ENCODE data around the gene ANXA6. TPM values are rescaled to one million over a fixed set of nuclear protein-coding genes. Genes with fewer than 3 reads are reported as not detected.

ANXA6 gene
- total RNA-seq, 1 experiment from 2014 or later, result 98.7 TPM

- Histone ChIP-seq H4K8ac (replicated peaks; ENCODE audit: insufficient read length, low read depth, low read length) (no peak overlapping the region), H2AFZ (ENCODE audit: low read length) (no peak overlapping the region), H3K9ac (ENCODE audit: extremely low read depth, insufficient read length, low read length) (no peak overlapping the region), H2AK5ac (ENCODE audit: insufficient read length, low read length) (no peak overlapping the region), H2BK15ac (ENCODE audit: low read depth, low read length) (no peak overlapping the region), H3K27ac (ENCODE audit: insufficient read length, low read depth, low read length) (no peak overlapping the region), H3K4me1 (ENCODE audit: insufficient read depth, low read length) (no peaks in the 10 kb centered on the region), H2BK5ac (ENCODE audit: insufficient read length, low read length) (no peak overlapping the region), H3K23ac (ENCODE audit: insufficient read length, low read depth, low read length) (no peak overlapping the region), H4K20me1 (ENCODE audit: control insufficient read depth, insufficient read depth, insufficient read length) (no peaks in the 10 kb centered on the region), H2BK12ac (ENCODE audit: insufficient read length, low read depth, low read length) (no peak overlapping the region), H3K9me3 (ENCODE audit: control insufficient read depth, low read depth, low read length) (no peaks in the 10 kb centered on the region), H3K4me2 (ENCODE audit: insufficient read depth, insufficient read length, low read length) (no peak overlapping the region), H4K91ac (ENCODE audit: insufficient read length, low read depth, low read length) (no peak overlapping the region), H3K14ac (ENCODE audit: insufficient read depth, low read length) (no peak overlapping the region), H3K27me3 (ENCODE audit: insufficient read depth, low read length) (no peaks in the 10 kb centered on the region), H4K5ac (ENCODE audit: insufficient read length, low read depth, low read length) (no peak overlapping the region), H2BK120ac (ENCODE audit: low read depth, low read length, poor library complexity, severe bottlenecking) (no peak overlapping the region), H3K79me1 (ENCODE audit: insufficient read depth, low read depth, low read length, poor library complexity, severe bottlenecking) (no peaks in the 10 kb centered on the region), H3K23me2 (ENCODE audit: insufficient read length, low read depth, low read length, poor library complexity, severe bottlenecking) (no peaks in the 10 kb centered on the region), H2BK20ac (ENCODE audit: low read depth, low read length, poor library complexity, severe bottlenecking) (no peak overlapping the region), H3T11ph (ENCODE audit: low read length) (no peak overlapping the region), H3K4ac (ENCODE audit: low read depth, low read length) (no peak overlapping the region), H3K79me2 (ENCODE audit: insufficient read depth, low read length) (no peaks in the 10 kb centered on the region), H3K18ac (ENCODE audit: insufficient read length, low read depth, low read length) (no peak overlapping the region), H3K56ac (ENCODE audit: insufficient read length, low read depth, low read length) (no peak overlapping the region)
- TF ChIP-seq, protein P1, sequence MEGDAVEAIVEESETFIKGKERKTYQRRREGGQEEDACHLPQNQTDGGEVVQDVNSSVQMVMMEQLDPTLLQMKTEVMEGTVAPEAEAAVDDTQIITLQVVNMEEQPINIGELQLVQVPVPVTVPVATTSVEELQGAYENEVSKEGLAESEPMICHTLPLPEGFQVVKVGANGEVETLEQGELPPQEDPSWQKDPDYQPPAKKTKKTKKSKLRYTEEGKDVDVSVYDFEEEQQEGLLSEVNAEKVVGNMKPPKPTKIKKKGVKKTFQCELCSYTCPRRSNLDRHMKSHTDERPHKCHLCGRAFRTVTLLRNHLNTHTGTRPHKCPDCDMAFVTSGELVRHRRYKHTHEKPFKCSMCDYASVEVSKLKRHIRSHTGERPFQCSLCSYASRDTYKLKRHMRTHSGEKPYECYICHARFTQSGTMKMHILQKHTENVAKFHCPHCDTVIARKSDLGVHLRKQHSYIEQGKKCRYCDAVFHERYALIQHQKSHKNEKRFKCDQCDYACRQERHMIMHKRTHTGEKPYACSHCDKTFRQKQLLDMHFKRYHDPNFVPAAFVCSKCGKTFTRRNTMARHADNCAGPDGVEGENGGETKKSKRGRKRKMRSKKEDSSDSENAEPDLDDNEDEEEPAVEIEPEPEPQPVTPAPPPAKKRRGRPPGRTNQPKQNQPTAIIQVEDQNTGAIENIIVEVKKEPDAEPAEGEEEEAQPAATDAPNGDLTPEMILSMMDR (conservative IDR thresholded peaks at IDR 0.05), result no peak
- Mint-ChIP-seq H3K4me1 (peaks cover 3 to 11% of the 10 kb centered on the region in 2 experiments; a peak in 3 of 4 replicates), H3K4me3 (no peak overlapping the region), H3K36me3 (ENCODE audit: insufficient read depth in 1 of 3, low read depth in 3 of 3) (no peaks in the 10 kb centered on the region), H3K27ac (no peak overlapping the region), H3K9me3 (no peaks in the 10 kb centered on the region; a peak in 2 of 5 replicates), H3K27me3 (ENCODE audit: low read depth) (no peaks in the 10 kb centered on the region)
- no peak for DNase-seq
- no CpG with 5 or more reads among the region's 5 CpGs for WGBS (ENCODE audit: extremely low coverage, insufficient read length, low lambda C conversion rate)
Observed at GRCh38 chr5:151196556-151197290, 39.1 kb upstream of the ANXA6 start.
